Loucy (cell line): ENCODE results near the gene MET.
"Not testable (repeated sequence)": the region's sequence is repeated elsewhere in the genome, so short reads cannot be mapped to it uniquely, and the experiment has no call there.

Experiments
- H2AFZ ChIP-seq: fragments of 200-600 bp; sonication (generic); 2 replicates; pipeline ENCODE4 v1.6.0; 2016; ENCODE audit warnings: antibody characterized with exemption, mild to moderate bottlenecking, low read length, moderate library complexity
- H3F3A ChIP-seq: fragments of 200-600 bp; 2 replicates; pipeline ENCODE4 v1.6.0; 2016; ENCODE audit warnings: antibody characterized with exemption, low read depth, mild to moderate bottlenecking
- H3K27me3 ChIP-seq: fragments of 200-600 bp; sonication (generic); 2 replicates; pipeline ENCODE4 v1.6.1; 2014; ENCODE audit warnings: low read length, mild to moderate bottlenecking; ENCODE audit not compliant: insufficient read depth, poor library complexity, severe bottlenecking
- H3K36me3 ChIP-seq: fragments of 200-600 bp; sonication (generic); 2 replicates; pipeline ENCODE4 v1.6.1; 2016; ENCODE audit warnings: low read length; ENCODE audit not compliant: insufficient read depth
- H3K4me1 ChIP-seq: fragments of 200-600 bp; sonication (generic); 2 replicates; pipeline ENCODE4 v1.5.1; 2014; ENCODE audit warnings: low read length, mild to moderate bottlenecking; ENCODE audit not compliant: insufficient read depth, poor library complexity, severe bottlenecking
- H3K4me2 ChIP-seq: fragments of 200-600 bp; sonication (generic); 2 replicates; pipeline ENCODE4 v1.6.0; 2014; ENCODE audit warnings: antibody characterized with exemption, low read length, low read depth, mild to moderate bottlenecking; ENCODE audit not compliant: poor library complexity, severe bottlenecking
- H3K4me3 ChIP-seq: fragments of 200-600 bp; sonication (generic); 2 replicates; pipeline ENCODE4 v1.5.1; 2014; ENCODE audit warnings: low read length, mild to moderate bottlenecking, mixed read lengths; ENCODE audit not compliant: poor library complexity, severe bottlenecking
- H3K79me2 ChIP-seq: fragments of 200-600 bp; sonication (generic); 2 replicates; pipeline ENCODE4 v1.6.1; 2014; ENCODE audit warnings: low read length; ENCODE audit not compliant: insufficient read depth
- H3K9ac ChIP-seq: fragments of 200-600 bp; sonication (generic); 2 replicates; pipeline ENCODE4 v1.6.0; 2014; ENCODE audit warnings: mild to moderate bottlenecking, low read depth, low read length, moderate library complexity; ENCODE audit not compliant: poor library complexity, severe bottlenecking
- H3K9me2 ChIP-seq: fragments of 200-600 bp; sonication (generic); replicated peaks from 2 replicates; pipeline ENCODE4 v1.6.1; 2016; ENCODE audit warnings: low read depth, low read length, mixed read lengths
- H3K9me3 ChIP-seq: fragments of 200-600 bp; sonication (generic); 2 replicates; pipeline ENCODE4 v1.6.1; 2014; ENCODE audit warnings: mild to moderate bottlenecking, antibody characterized with exemption, low read length, low read depth; ENCODE audit not compliant: insufficient read depth
- H4K20me1 ChIP-seq: fragments of 200-600 bp; sonication (generic); 2 replicates; pipeline ENCODE4 v1.6.0; 2014; ENCODE audit warnings: antibody characterized with exemption, low read length, mild to moderate bottlenecking; ENCODE audit not compliant: insufficient read depth, poor library complexity, severe bottlenecking
- EZH2phosphoT487 ChIP-seq: fragments of 200-600 bp; IDR thresholded peaks from 2 replicates; pipeline ENCODE4 v1.6.1; 2018; ENCODE audit warnings: antibody characterized with exemption, mild to moderate bottlenecking, moderate library complexity, borderline replicate concordance
- TF ChIP-seq, protein P1 (sequence below): fragments of 200-600 bp; sonication (generic); conservative IDR thresholded peaks from 2 replicates; pipeline ENCODE4 v1.5.1; 2014; ENCODE audit warnings: mild to moderate bottlenecking, antibody characterized with exemption, low read length

Gene MET

DNA sequence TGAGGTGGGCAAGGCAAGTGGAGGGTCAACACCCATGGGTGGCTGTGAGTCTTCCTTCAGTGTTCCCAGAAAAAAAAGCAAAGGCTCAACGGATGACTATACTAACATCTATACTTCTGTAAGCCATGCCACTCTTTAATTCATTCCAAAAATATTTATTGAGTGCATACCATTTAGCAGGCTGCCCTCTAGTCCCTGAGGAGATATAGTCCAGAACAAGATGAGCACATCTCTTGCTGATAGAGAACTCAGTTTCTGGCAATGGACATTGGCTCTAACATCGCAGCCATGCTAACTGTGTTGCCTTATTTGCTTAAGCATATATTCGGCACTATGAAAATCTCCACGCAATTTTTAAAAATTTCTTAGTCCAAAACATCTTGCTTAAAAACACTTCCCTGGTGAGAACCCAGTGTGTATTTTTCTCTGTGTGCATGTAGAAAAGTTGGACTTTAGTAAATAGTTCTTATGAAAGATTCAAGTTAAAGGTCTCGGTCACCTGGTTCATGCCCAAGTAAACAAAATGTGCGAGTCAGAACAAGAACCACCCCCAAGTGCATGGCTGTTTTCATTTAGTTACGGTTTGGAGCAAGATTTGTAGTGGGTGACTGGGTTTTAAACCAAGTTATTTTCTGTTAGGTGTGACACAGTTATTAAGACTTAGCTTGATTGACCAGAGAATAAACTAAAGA is 69.8 kb downstream of the MET start:
- no peaks in the 10 kb centered on the region for H3K9me2 ChIP-seq
- H3K4me2 ChIP-seq = no peak overlapping the region
- H2AFZ ChIP-seq = no peak overlapping the region
- H4K20me1 ChIP-seq = no peaks in the 10 kb centered on the region
- TF ChIP-seq, protein P1, sequence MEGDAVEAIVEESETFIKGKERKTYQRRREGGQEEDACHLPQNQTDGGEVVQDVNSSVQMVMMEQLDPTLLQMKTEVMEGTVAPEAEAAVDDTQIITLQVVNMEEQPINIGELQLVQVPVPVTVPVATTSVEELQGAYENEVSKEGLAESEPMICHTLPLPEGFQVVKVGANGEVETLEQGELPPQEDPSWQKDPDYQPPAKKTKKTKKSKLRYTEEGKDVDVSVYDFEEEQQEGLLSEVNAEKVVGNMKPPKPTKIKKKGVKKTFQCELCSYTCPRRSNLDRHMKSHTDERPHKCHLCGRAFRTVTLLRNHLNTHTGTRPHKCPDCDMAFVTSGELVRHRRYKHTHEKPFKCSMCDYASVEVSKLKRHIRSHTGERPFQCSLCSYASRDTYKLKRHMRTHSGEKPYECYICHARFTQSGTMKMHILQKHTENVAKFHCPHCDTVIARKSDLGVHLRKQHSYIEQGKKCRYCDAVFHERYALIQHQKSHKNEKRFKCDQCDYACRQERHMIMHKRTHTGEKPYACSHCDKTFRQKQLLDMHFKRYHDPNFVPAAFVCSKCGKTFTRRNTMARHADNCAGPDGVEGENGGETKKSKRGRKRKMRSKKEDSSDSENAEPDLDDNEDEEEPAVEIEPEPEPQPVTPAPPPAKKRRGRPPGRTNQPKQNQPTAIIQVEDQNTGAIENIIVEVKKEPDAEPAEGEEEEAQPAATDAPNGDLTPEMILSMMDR = no peak
- no peak for TF ChIP-seq EZH2phosphoT487
- no peaks in the 10 kb centered on the region for H3K36me3 ChIP-seq
- H3K79me2 ChIP-seq = no peaks in the 10 kb centered on the region
- H3K9ac ChIP-seq = no peak overlapping the region
- H3F3A ChIP-seq = no peaks in the 10 kb centered on the region
- H3K27me3 ChIP-seq = no peaks in the 10 kb centered on the region
- no peak overlapping the region for H3K4me3 ChIP-seq
- H3K9me3 ChIP-seq = no peaks in the 10 kb centered on the region
- no peaks in the 10 kb centered on the region for H3K4me1 ChIP-seq

DNA sequence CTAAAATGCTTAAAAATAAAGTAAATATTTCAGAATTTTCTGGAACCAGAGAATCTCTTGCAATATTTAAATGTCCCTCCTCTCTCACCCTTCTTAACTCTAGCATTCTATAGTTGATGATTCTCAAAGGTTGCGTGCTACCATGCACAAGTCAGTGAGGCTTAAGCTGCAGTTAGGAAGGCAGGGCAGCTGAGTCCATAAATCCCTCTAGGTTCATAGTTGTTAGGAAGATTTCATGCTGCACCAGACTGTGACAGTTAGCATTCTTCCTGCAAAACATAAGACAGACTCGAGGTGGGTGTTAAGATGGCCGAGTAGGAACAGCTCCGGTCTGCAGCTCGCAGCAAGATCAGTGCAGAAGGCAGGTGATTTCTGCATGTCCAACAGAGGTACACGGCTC is 70.6 kb downstream of the MET start:
- H2AFZ ChIP-seq = no peak overlapping the region
- no peaks in the 10 kb centered on the region for H3K79me2 ChIP-seq
- H3K9me3 ChIP-seq = no peaks in the 10 kb centered on the region
- no peaks in the 10 kb centered on the region for H3K4me1 ChIP-seq
- H3F3A ChIP-seq = no peaks in the 10 kb centered on the region
- no peaks in the 10 kb centered on the region for H3K9me2 ChIP-seq
- H3K4me3 ChIP-seq = no peak overlapping the region
- H3K4me2 ChIP-seq = no peak overlapping the region
- H4K20me1 ChIP-seq = no peaks in the 10 kb centered on the region
- no peak overlapping the region for H3K9ac ChIP-seq
- H3K36me3 ChIP-seq = no peaks in the 10 kb centered on the region
- TF ChIP-seq, protein P1 = no peak
- no peak for TF ChIP-seq EZH2phosphoT487
- H3K27me3 ChIP-seq = no peaks in the 10 kb centered on the region

DNA sequence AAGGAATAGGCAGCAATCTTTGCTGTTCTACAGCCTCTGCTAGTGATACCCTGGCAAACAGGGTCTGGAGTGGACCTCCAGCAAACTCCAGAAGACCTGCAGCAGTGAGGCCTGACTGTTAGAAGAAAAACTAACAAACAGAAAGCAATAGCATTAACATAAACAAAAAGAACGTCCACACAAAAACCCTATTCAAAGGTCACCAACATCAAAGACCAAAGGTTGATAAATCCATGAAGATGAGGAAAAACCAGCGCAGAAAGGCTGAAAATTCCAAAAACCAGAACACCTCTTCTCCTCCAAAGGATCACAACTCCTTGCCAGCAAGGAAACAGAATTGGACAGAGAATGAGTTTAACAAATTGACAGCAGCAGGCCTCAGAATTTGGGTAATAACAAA is 71.8 kb downstream of the MET start:
- H3K4me1 ChIP-seq, H3K79me2 ChIP-seq, H3K9me3 ChIP-seq, H3K4me2 ChIP-seq, H3K9me2 ChIP-seq, H3K27me3 ChIP-seq, H4K20me1 ChIP-seq, H3K4me3 ChIP-seq, H3F3A ChIP-seq, H2AFZ ChIP-seq, H3K36me3 ChIP-seq, H3K9ac ChIP-seq: not testable (repeated sequence)

DNA sequence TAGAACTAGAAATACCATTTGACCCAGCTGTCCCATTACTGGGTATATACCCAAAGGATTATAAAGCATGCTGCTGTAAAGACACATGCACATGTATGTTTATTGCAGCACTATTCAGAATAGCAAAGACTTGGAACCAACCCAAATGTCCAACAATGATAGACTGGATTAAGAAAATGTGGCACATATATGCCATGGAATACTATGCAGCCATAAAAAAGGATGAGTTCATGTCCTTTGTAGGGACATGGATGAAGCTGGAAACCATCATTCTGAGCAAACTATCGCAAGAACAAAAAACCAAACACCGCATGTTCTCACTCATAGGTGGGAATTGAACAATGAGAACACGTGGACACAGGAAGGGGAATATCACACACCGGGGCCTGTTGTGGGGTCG is 74.4 kb downstream of the MET start:
- H3K4me2 ChIP-seq, H3K4me1 ChIP-seq: not testable (repeated sequence)

DNA sequence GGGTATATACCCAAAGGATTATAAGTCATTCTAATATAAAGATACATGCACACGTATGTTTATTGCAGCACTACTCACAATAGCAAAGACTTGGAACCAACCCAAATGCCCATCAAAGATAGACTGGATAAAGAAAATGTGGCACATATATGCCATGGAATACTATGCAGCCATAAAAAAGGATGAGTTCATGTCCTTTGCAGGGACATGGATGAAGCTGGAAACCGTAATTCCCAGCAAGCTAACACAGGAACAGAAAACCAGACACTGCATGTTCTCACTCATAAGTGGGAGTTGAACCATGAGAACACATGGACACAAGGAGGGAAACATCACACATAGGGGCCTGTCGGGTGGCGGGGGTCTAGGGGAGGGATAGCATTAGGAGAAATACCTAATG is 79.1 kb downstream of the MET start:
- H4K20me1 ChIP-seq, H3K4me3 ChIP-seq, H3K9ac ChIP-seq, H3K9me3 ChIP-seq, H3K9me2 ChIP-seq, H3K4me1 ChIP-seq, H3K27me3 ChIP-seq, H2AFZ ChIP-seq, H3F3A ChIP-seq, H3K79me2 ChIP-seq, H3K36me3 ChIP-seq, H3K4me2 ChIP-seq: not testable (repeated sequence)

More for the DNA sequence above, 74.4 kb downstream of the MET start:
- not testable (repeated sequence) for H3K27me3 ChIP-seq, H4K20me1 ChIP-seq, H3K36me3 ChIP-seq, H3K9me3 ChIP-seq, H3K4me3 ChIP-seq, H3K9ac ChIP-seq, H3F3A ChIP-seq, H3K79me2 ChIP-seq, H3K9me2 ChIP-seq, H2AFZ ChIP-seq
